MM.1S (cell line): Measurements from ENCODE around the gene AURKB.

ENCODE experiments used
- DNase-seq: peaks from one replicate; pipeline ENCODE4 v3.0.0-alpha.2; 2015
- H2AFZ ChIP-seq: fragments of 300-600 bp; sonication (generic); 2 replicates; pipeline ENCODE4 v1.6.0; 2016; ENCODE audit warnings: antibody characterized with exemption, low read length
- H3F3A ChIP-seq: fragments of 300-600 bp; sonication (generic); 2 replicates; pipeline ENCODE4 v1.6.1; 2016; ENCODE audit warnings: mild to moderate bottlenecking, antibody characterized with exemption, low read length, moderate library complexity, mixed read lengths; ENCODE audit not compliant: insufficient read depth
- H3K27ac ChIP-seq: fragments of 300-600 bp; sonication (generic); 2 replicates; pipeline ENCODE4 v1.5.1; 2016; ENCODE audit warnings: mild to moderate bottlenecking, low read length
- H3K27me3 ChIP-seq: fragments of 300-600 bp; sonication (generic); replicated peaks from 2 replicates; pipeline ENCODE4 v1.6.0; 2016; ENCODE audit warnings: low read length; ENCODE audit not compliant: insufficient read depth
- H3K36me3 ChIP-seq: fragments of 300-600 bp; sonication (generic); replicated peaks from 2 replicates; pipeline ENCODE4 v1.6.1; 2016; ENCODE audit warnings: mild to moderate bottlenecking, low read length, mixed read lengths; ENCODE audit not compliant: insufficient read depth
- H3K4me1 ChIP-seq: fragments of 300-600 bp; sonication (generic); 2 replicates; pipeline ENCODE4 v1.6.1; 2016; ENCODE audit warnings: low read length, mixed read lengths
- H3K4me2 ChIP-seq: fragments of 300-600 bp; sonication (generic); 2 replicates; pipeline ENCODE4 v1.6.0; 2016; ENCODE audit warnings: low read depth, low read length
- H3K4me3 ChIP-seq: fragments of 300-600 bp; sonication (generic); 2 replicates; pipeline ENCODE4 v1.5.1; 2016; ENCODE audit warnings: low read length, mixed read lengths
- H3K79me2 ChIP-seq: fragments of 300-600 bp; sonication (generic); 2 replicates; pipeline ENCODE4 v1.6.1; 2016; ENCODE audit warnings: mixed run types, low read length, mixed read lengths
- H3K9ac ChIP-seq: fragments of 300-600 bp; sonication (generic); 2 replicates; pipeline ENCODE4 v1.6.1; 2016; ENCODE audit warnings: low read length, mixed read lengths
- H3K9me2 ChIP-seq: fragments of 300-600 bp; sonication (generic); replicated peaks from 2 replicates; pipeline ENCODE4 v1.6.1; 2016; ENCODE audit warnings: mild to moderate bottlenecking, low read length, mixed read lengths; ENCODE audit not compliant: insufficient read depth
- H3K9me3 ChIP-seq: fragments of 300-600 bp; sonication (generic); replicated peaks from 2 replicates; pipeline ENCODE4 v1.6.1; 2016; ENCODE audit warnings: mild to moderate bottlenecking, low read length, mixed read lengths; ENCODE audit not compliant: insufficient read depth
- H4K20me1 ChIP-seq: fragments of 300-600 bp; sonication (generic); 2 replicates; pipeline ENCODE4 v1.6.1; 2016; ENCODE audit warnings: mild to moderate bottlenecking, low read length, moderate library complexity, mixed read lengths; ENCODE audit not compliant: insufficient read depth
- EZH2 ChIP-seq: fragments of 300-600 bp; sonication (generic); optimal IDR thresholded peaks from 2 replicates; pipeline ENCODE3; 2017; ENCODE audit warnings: low read depth, mild to moderate bottlenecking, antibody characterized with exemption, low read length, mixed read lengths
- EZH2phosphoT487 ChIP-seq: fragments of 300-600 bp; sonication (generic); IDR thresholded peaks from 2 replicates; pipeline ENCODE4 v1.6.1; 2018; ENCODE audit warnings: antibody characterized with exemption, low read length
- TF ChIP-seq, protein P1 (sequence below): fragments of 300-600 bp; sonication (generic); IDR thresholded peaks from 2 replicates; pipeline ENCODE4 v1.5.1; 2016; ENCODE audit warnings: antibody characterized with exemption, low read length, mixed read lengths

AURKB gene

DNA sequence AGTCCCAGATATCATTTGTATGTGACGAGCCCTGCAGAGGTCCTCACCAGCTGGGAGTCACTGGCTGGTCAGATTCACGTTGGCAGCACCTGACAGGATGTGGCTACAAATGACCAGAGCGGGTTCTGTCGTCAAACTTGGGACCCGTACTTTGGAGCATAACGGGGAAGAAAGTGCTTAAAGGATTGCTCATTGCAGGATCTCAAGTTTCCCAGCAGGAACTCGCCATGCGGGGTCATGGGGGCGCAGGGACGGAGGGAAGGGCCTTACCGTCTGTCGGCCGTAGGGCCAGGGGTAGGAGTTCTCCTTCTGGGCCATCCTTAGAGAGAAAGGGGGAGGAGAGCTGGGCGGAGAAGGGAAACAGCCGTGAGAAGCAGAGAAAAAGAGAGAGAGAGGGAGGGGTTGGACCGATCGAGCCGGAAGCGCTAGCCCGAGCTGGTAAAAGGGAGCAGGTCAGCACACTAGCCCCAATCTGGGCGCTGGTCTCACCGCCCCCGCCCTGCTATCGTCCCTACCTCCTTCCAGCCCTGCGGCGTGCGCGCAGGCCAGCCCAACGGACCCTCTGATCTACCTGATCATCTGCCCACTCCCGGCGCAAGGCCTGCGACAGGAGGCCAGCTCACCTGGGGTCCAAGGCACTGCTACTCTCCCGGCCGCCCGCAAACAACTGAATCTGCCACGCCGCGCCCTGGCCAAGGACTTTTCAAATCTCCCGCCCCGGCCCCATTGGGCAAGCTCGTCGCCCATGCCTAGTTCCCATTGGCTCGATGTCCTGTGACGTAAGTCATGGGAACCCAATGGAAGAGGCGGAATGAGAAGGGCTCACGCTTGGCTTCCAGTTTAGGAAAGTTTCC, at the start of gene AURKB:
Gene AURKB, minus strand, starts transcription at position 669 of the 854 bp plus-strand sequence. Its CDS starts 351 bp downstream, at position 318.
- DNase-seq: peak; percentile 98
- no peaks in the 10 kb centered on the region for H4K20me1 ChIP-seq
- peaks cover 14% of the 10 kb centered on the region for H3K36me3 ChIP-seq
- H3K27me3 ChIP-seq: no peaks in the 10 kb centered on the region
- peak within 1 kb of the TSS; percentile 94 for H3K27ac ChIP-seq
- H3K9ac ChIP-seq: peak within 1 kb of the TSS; percentile 97
- peaks cover 43% of the 10 kb centered on the region for H3K79me2 ChIP-seq
- peak within 1 kb of the TSS; percentile 81 for H3K4me2 ChIP-seq
- no peak for TF ChIP-seq EZH2
- no peak for TF ChIP-seq EZH2phosphoT487
- TF ChIP-seq, protein P1, sequence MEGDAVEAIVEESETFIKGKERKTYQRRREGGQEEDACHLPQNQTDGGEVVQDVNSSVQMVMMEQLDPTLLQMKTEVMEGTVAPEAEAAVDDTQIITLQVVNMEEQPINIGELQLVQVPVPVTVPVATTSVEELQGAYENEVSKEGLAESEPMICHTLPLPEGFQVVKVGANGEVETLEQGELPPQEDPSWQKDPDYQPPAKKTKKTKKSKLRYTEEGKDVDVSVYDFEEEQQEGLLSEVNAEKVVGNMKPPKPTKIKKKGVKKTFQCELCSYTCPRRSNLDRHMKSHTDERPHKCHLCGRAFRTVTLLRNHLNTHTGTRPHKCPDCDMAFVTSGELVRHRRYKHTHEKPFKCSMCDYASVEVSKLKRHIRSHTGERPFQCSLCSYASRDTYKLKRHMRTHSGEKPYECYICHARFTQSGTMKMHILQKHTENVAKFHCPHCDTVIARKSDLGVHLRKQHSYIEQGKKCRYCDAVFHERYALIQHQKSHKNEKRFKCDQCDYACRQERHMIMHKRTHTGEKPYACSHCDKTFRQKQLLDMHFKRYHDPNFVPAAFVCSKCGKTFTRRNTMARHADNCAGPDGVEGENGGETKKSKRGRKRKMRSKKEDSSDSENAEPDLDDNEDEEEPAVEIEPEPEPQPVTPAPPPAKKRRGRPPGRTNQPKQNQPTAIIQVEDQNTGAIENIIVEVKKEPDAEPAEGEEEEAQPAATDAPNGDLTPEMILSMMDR: 0 out of 2 replicates have a peak, but pooled peaks have one; percentile 6
- no peaks in the 10 kb centered on the region for H3K9me3 ChIP-seq
- peak within 1 kb of the TSS; percentile 97 for H3K4me3 ChIP-seq
- H3K4me1 ChIP-seq: peaks cover 6% of the 10 kb centered on the region
- H3K9me2 ChIP-seq: no peaks in the 10 kb centered on the region
- H2AFZ ChIP-seq: peak within 1 kb of the TSS; percentile 65
- peaks cover 24% of the 10 kb centered on the region for H3F3A ChIP-seq

DNA sequence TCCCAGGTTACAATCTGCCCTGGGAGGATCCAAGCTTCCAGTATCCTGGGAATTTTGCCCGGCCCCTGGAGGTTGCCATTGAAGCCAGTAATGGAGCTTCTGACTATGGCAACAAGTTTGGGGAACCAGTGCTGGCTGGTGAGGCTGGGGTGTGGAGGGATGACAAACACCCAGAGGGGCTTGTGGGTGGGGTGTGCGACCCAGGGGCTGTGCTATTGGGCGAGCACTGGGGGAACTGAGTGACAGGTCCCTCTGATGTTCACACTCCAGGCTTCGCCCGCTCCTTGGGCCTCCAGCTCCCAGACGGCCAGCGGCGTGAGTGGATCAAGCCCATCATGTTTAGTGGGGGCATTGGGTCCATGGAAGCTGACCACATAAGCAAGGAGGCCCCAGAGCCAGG, 47.4 kb upstream of the AURKB start:
- no peak overlapping the region for H3K4me3 ChIP-seq
- no peaks in the 10 kb centered on the region for H3K4me1 ChIP-seq
- no peak overlapping the region for H2AFZ ChIP-seq
- TF ChIP-seq EZH2phosphoT487 (no peak), EZH2 (no peak)
- no peak for DNase-seq
- H3K9me3 ChIP-seq: no peaks in the 10 kb centered on the region
- no peak overlapping the region for H3K9ac ChIP-seq
- H3K4me2 ChIP-seq: no peak overlapping the region
- no peaks in the 10 kb centered on the region for H3K9me2 ChIP-seq
- H3F3A ChIP-seq: no peaks in the 10 kb centered on the region
- H4K20me1 ChIP-seq: no peaks in the 10 kb centered on the region
- H3K27me3 ChIP-seq: no peaks in the 10 kb centered on the region
- H3K27ac ChIP-seq: no peak overlapping the region
- peaks cover 11% of the 10 kb centered on the region; the same call in 1 of the 2 replicates for H3K36me3 ChIP-seq
- peaks cover 4% of the 10 kb centered on the region for H3K79me2 ChIP-seq

DNA sequence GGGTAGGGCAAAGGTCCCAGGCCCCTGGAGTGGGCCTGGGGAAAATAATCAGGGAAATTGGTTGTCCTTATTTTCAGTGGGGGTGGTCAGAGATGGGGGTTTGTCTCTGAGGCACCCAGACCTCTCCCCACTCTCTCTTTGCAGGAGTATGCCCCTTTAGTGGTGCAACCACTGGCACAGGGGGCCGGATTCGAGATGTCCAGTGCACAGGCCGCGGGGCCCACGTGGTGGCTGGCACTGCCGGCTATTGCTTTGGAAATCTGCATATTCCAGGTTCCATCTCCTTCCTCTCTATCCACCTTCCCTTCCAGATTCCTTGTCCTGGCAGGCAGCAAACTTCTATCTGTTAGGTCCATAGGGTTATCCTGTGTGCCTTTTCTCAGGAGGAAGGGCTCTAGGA, 46.3 kb upstream of the AURKB start:
- Histone ChIP-seq H4K20me1 (no peaks in the 10 kb centered on the region), H3K9ac (no peak overlapping the region), H3K9me3 (no peaks in the 10 kb centered on the region), H3F3A (no peaks in the 10 kb centered on the region), H3K27me3 (no peaks in the 10 kb centered on the region), H3K27ac (no peak overlapping the region), H3K4me3 (no peak overlapping the region), H3K9me2 (no peaks in the 10 kb centered on the region), H3K4me2 (no peak overlapping the region), H3K4me1 (no peaks in the 10 kb centered on the region), H3K36me3 (peaks cover 8% of the 10 kb centered on the region; the same call in 1 of the 2 replicates), H3K79me2 (peaks cover 14% of the 10 kb centered on the region), H2AFZ (no peak overlapping the region)
- TF ChIP-seq EZH2phosphoT487 (no peak), EZH2 (no peak)
- TF ChIP-seq, protein P1: no peak
- no peak for DNase-seq
